ENCODE measurements around the gene ARHGEF9. TPM values are rescaled to one million over a fixed set of nuclear protein-coding genes. Genes with fewer than 3 reads are reported as not detected.

The ARHGEF9 gene
- total RNA-seq, 1 donor from 2014 or later: 56.4 TPM

- Mint-ChIP-seq H3K9me3 (ENCODE audit: low read depth) (peaks cover 26% of the 10 kb centered on the region), H3K36me3 (ENCODE audit: low read depth) (peaks cover 25% of the 10 kb centered on the region), H3K27ac (ENCODE audit: unreplicated experiment) (no peak overlapping the region), H3K4me3 (ENCODE audit: unreplicated experiment) (no peak overlapping the region), H3K4me1 (ENCODE audit: low read depth) (no peaks in the 10 kb centered on the region), H3K27me3 (ENCODE audit: low read depth) (no peaks in the 10 kb centered on the region)
- DNase-seq (ENCODE audit: low spot score): no peak
- TF ChIP-seq CTCF (IDR thresholded peaks at IDR 0.05): no peak
Observed at GRCh38 chrX:63702556-63702955, 82.5 kb downstream of the ARHGEF9 start.

- Mint-ChIP-seq H3K27ac (ENCODE audit: unreplicated experiment) (no peak overlapping the region), H3K4me1 (ENCODE audit: low read depth) (peaks cover 8% of the 10 kb centered on the region), H3K4me3 (ENCODE audit: unreplicated experiment) (no peak overlapping the region), H3K27me3 (ENCODE audit: low read depth) (no peaks in the 10 kb centered on the region), H3K36me3 (ENCODE audit: low read depth) (peaks cover 13% of the 10 kb centered on the region), H3K9me3 (ENCODE audit: low read depth) (peaks cover 16% of the 10 kb centered on the region)
- peak; percentile 85 for TF ChIP-seq CTCF (IDR thresholded peaks at IDR 0.05)
- no peak for DNase-seq (ENCODE audit: low spot score)
Observed at GRCh38 chrX:63686878-63687714, 97.9 kb downstream of the ARHGEF9 start.

- no peak overlapping the region for H3K27ac Mint-ChIP-seq (ENCODE audit: unreplicated experiment)
- H3K36me3 Mint-ChIP-seq (ENCODE audit: low read depth): peaks cover 20% of the 10 kb centered on the region
- TF ChIP-seq CTCF (IDR thresholded peaks at IDR 0.05): no peak
- H3K4me1 Mint-ChIP-seq (ENCODE audit: low read depth): no peaks in the 10 kb centered on the region
- H3K27me3 Mint-ChIP-seq (ENCODE audit: low read depth): no peaks in the 10 kb centered on the region
- H3K4me3 Mint-ChIP-seq (ENCODE audit: unreplicated experiment): no peak overlapping the region
- no peak for DNase-seq (ENCODE audit: low spot score)
- peaks cover 32% of the 10 kb centered on the region for H3K9me3 Mint-ChIP-seq (ENCODE audit: low read depth)
Observed at GRCh38 chrX:63680423-63680822, 104.6 kb downstream of the ARHGEF9 start.

- Mint-ChIP-seq H3K36me3 (ENCODE audit: low read depth) (peaks cover 19% of the 10 kb centered on the region), H3K27me3 (ENCODE audit: low read depth) (no peaks in the 10 kb centered on the region), H3K4me3 (ENCODE audit: unreplicated experiment) (no peak overlapping the region), H3K9me3 (ENCODE audit: low read depth) (peaks cover 35% of the 10 kb centered on the region), H3K27ac (ENCODE audit: unreplicated experiment) (no peak overlapping the region), H3K4me1 (ENCODE audit: low read depth) (no peaks in the 10 kb centered on the region)
- no peak for DNase-seq (ENCODE audit: low spot score)
- TF ChIP-seq CTCF (IDR thresholded peaks at IDR 0.05): no peak
Observed at GRCh38 chrX:63679432-63679831, 105.6 kb downstream of the ARHGEF9 start.

- peaks cover 9% of the 10 kb centered on the region for H3K36me3 Mint-ChIP-seq (ENCODE audit: low read depth)
- no peaks in the 10 kb centered on the region for H3K4me1 Mint-ChIP-seq (ENCODE audit: low read depth)
- DNase-seq (ENCODE audit: low spot score): no peak
- peaks cover 20% of the 10 kb centered on the region for H3K9me3 Mint-ChIP-seq (ENCODE audit: low read depth)
- no peaks in the 10 kb centered on the region for H3K27me3 Mint-ChIP-seq (ENCODE audit: low read depth)
- H3K4me3 Mint-ChIP-seq (ENCODE audit: unreplicated experiment): no peak overlapping the region
- TF ChIP-seq CTCF (IDR thresholded peaks at IDR 0.05): no peak
- H3K27ac Mint-ChIP-seq (ENCODE audit: unreplicated experiment): no peak overlapping the region
Observed at GRCh38 chrX:63675716-63676115, 109.3 kb downstream of the ARHGEF9 start.

Measured in chondrocyte (in vitro differentiated cells).